ENCODE results near the gene RGL1. TPM values are rescaled to one million over a fixed set of nuclear protein-coding genes. Genes with fewer than 3 reads are reported as not detected.

RGL1 gene
- total and polyA plus RNA-seq, 4 donors = 29.8 to 53.4 (median 41.8) TPM

GRCh38 chr1:183966487-183966886, 161.6 kb downstream of the RGL1 start:
- Histone ChIP-seq H3K27me3 (ENCODE audit: control insufficient read depth, insufficient read depth, low read length) (no peaks in the 10 kb centered on the region), H3K36me3 (ENCODE audit: control insufficient read depth, insufficient read depth, low read length) (no peaks in the 10 kb centered on the region), H3K4me3 (ENCODE audit: low read depth, low read length) (no peak overlapping the region), H3K4me1 (ENCODE audit: control insufficient read depth, insufficient read depth, low read length) (no peaks in the 10 kb centered on the region), H3K9me3 (ENCODE audit: control insufficient read depth, insufficient read depth, low read length) (no peaks in the 10 kb centered on the region), H3K27ac (ENCODE audit: low read depth, low read length) (no peak overlapping the region)
- DNase-seq (ENCODE audit: low read depth in 4 of 6, low spot score in 6 of 6) = no peak
- WGBS (ENCODE audit: insufficient coverage) = 94% methylated on average over 3 of the region's 3 CpGs

- H3K27me3 ChIP-seq (ENCODE audit: control insufficient read depth, insufficient read depth, low read length) = no peaks in the 10 kb centered on the region
Measured at GRCh38 chr1:183967914-183968313, 163.0 kb downstream of the RGL1 start.

GRCh38 chr1:183968386-183968785, 163.5 kb downstream of the RGL1 start:
- H3K36me3 ChIP-seq (ENCODE audit: control insufficient read depth, insufficient read depth, low read length) = no peaks in the 10 kb centered on the region
- WGBS (ENCODE audit: insufficient coverage) = 34% methylated on average over 3 of the region's 5 CpGs
- peak overlapping the region; percentile 29 for H3K27ac ChIP-seq (ENCODE audit: low read depth, low read length)

More at GRCh38 chr1:183967914-183968313, 163.0 kb downstream of the RGL1 start:
- Histone ChIP-seq H3K36me3 (ENCODE audit: control insufficient read depth, insufficient read depth, low read length) (no peaks in the 10 kb centered on the region), H3K9me3 (ENCODE audit: control insufficient read depth, insufficient read depth, low read length) (no peaks in the 10 kb centered on the region), H3K4me3 (ENCODE audit: low read depth, low read length) (no peak overlapping the region), H3K4me1 (ENCODE audit: control insufficient read depth, insufficient read depth, low read length) (no peaks in the 10 kb centered on the region), H3K27ac (ENCODE audit: low read depth, low read length) (peak overlapping the region; percentile 29)
- no peak for DNase-seq (ENCODE audit: low read depth in 4 of 6, low spot score in 6 of 6)
- no CpG with 5 or more reads among the region's 2 CpGs for WGBS (ENCODE audit: insufficient coverage)

GRCh38 chr1:183970516-183971300, 165.8 kb downstream of the RGL1 start:
- Histone ChIP-seq H3K4me3 (ENCODE audit: low read depth, low read length) (no peak overlapping the region), H3K9me3 (ENCODE audit: control insufficient read depth, insufficient read depth, low read length) (no peaks in the 10 kb centered on the region), H3K27me3 (ENCODE audit: control insufficient read depth, insufficient read depth, low read length) (no peaks in the 10 kb centered on the region), H3K27ac (ENCODE audit: low read depth, low read length) (no peak overlapping the region), H3K36me3 (ENCODE audit: control insufficient read depth, insufficient read depth, low read length) (no peaks in the 10 kb centered on the region), H3K4me1 (ENCODE audit: control insufficient read depth, insufficient read depth, low read length) (no peaks in the 10 kb centered on the region)
- WGBS (ENCODE audit: insufficient coverage) = no CpG with 5 or more reads among the region's 4 CpGs
- DNase-seq (ENCODE audit: low read depth in 4 of 6, low spot score in 6 of 6) = peak in 1 of 6 donors; percentile 10

More at GRCh38 chr1:183968386-183968785, 163.5 kb downstream of the RGL1 start:
- Histone ChIP-seq H3K9me3 (ENCODE audit: control insufficient read depth, insufficient read depth, low read length) (no peaks in the 10 kb centered on the region), H3K4me3 (ENCODE audit: low read depth, low read length) (no peak overlapping the region), H3K4me1 (ENCODE audit: control insufficient read depth, insufficient read depth, low read length) (no peaks in the 10 kb centered on the region), H3K27me3 (ENCODE audit: control insufficient read depth, insufficient read depth, low read length) (no peaks in the 10 kb centered on the region)
- DNase-seq (ENCODE audit: low read depth in 4 of 6, low spot score in 6 of 6) = peak in 3 of 6 donors; percentile 3 to 48 (median 24)

GRCh38 chr1:183975651-183976050, 170.7 kb downstream of the RGL1 start:
- WGBS (ENCODE audit: insufficient coverage) = 100% methylated on average over 2 of the region's 3 CpGs
- H3K27me3 ChIP-seq (ENCODE audit: control insufficient read depth, insufficient read depth, low read length) = no peaks in the 10 kb centered on the region
- no peak overlapping the region for H3K4me3 ChIP-seq (ENCODE audit: low read depth, low read length)
- no peaks in the 10 kb centered on the region for H3K4me1 ChIP-seq (ENCODE audit: control insufficient read depth, insufficient read depth, low read length)
- no peak overlapping the region for H3K27ac ChIP-seq (ENCODE audit: low read depth, low read length)
- no peak for DNase-seq (ENCODE audit: low read depth in 4 of 6, low spot score in 6 of 6)
- H3K36me3 ChIP-seq (ENCODE audit: control insufficient read depth, insufficient read depth, low read length) = no peaks in the 10 kb centered on the region
- no peaks in the 10 kb centered on the region for H3K9me3 ChIP-seq (ENCODE audit: control insufficient read depth, insufficient read depth, low read length)

GRCh38 chr1:183977717-183978116, 172.8 kb downstream of the RGL1 start:
- no peaks in the 10 kb centered on the region for H3K4me1 ChIP-seq (ENCODE audit: control insufficient read depth, insufficient read depth, low read length)
- no peaks in the 10 kb centered on the region for H3K27me3 ChIP-seq (ENCODE audit: control insufficient read depth, insufficient read depth, low read length)
- H3K27ac ChIP-seq (ENCODE audit: low read depth, low read length) = no peak overlapping the region
- WGBS (ENCODE audit: insufficient coverage) = 100% methylated on average over 1 of the region's 2 CpGs
- H3K9me3 ChIP-seq (ENCODE audit: control insufficient read depth, insufficient read depth, low read length) = no peaks in the 10 kb centered on the region
- DNase-seq (ENCODE audit: low read depth in 4 of 6, low spot score in 6 of 6) = no peak
- H3K4me3 ChIP-seq (ENCODE audit: low read depth, low read length) = no peak overlapping the region
- no peaks in the 10 kb centered on the region for H3K36me3 ChIP-seq (ENCODE audit: control insufficient read depth, insufficient read depth, low read length)

Other genes starting within 250 kb of the RGL1 start
- 10 to 100 TPM in 1 of 2 donors, 1 to 10 TPM in 1; 7.2 to 16.8 TPM for gene NCF2, start 214.7 kb upstream of the RGL1 start, total RNA-seq
- gene NCF2, start 214.7 kb upstream of the RGL1 start, polyA plus RNA-seq (ENCODE audit: insufficient read length in 2 of 2) = 1 to 10 TPM; 2.8 to 3.1 TPM
- gene ARPC5, start 169.3 kb upstream of the RGL1 start, total RNA-seq = 100 to 1,000 TPM; 143 to 195 TPM
- gene ARPC5, start 169.3 kb upstream of the RGL1 start, polyA plus RNA-seq (ENCODE audit: insufficient read length in 2 of 2) = 100 to 1,000 TPM; 132 to 158 TPM
- under 1 TPM in 1 of 2 donors, not detected in 1; 0.66 TPM for gene APOBEC4, start 151.8 kb upstream of the RGL1 start, total RNA-seq
- gene APOBEC4, start 151.8 kb upstream of the RGL1 start, polyA plus RNA-seq (ENCODE audit: insufficient read length in 2 of 2) = not detected
- gene COLGALT2, start 232.6 kb downstream of the RGL1 start, total RNA-seq = 10 to 100 TPM in 1 of 2 donors, 1 to 10 TPM in 1; 7.7 to 16.5 TPM
- 10 to 100 TPM; 15.7 to 16.4 TPM for gene COLGALT2, start 232.6 kb downstream of the RGL1 start, polyA plus RNA-seq (ENCODE audit: insufficient read length in 2 of 2)
- 10 to 100 TPM; 41.7 to 46.6 TPM for gene TSEN15, start 246.6 kb downstream of the RGL1 start, total RNA-seq
- 10 to 100 TPM; 46.9 to 52.7 TPM for gene TSEN15, start 246.6 kb downstream of the RGL1 start, polyA plus RNA-seq (ENCODE audit: insufficient read length in 2 of 2)